NB4 (cell line): ENCODE data around the gene CPE.

Source experiments
- MYC ChIP-seq: IDR thresholded peaks from 2 replicates; pipeline ENCODE4 v1.6.1; 2011; ENCODE audit warnings: low read depth, low read length
- POLR2A ChIP-seq: IDR thresholded peaks from 2 replicates; pipeline ENCODE4 v1.6.1; 2011; ENCODE audit warnings: mild to moderate bottlenecking; ENCODE audit not compliant: insufficient read length; ENCODE audit errors: extremely low read depth
- TF ChIP-seq, protein P1 (sequence below): IDR thresholded peaks from one replicate; pipeline ENCODE4 v1.5.1; 2012; ENCODE audit warnings: low read depth, low read length
- TF ChIP-seq, protein P2 (sequence below): IDR thresholded peaks from 2 replicates; pipeline ENCODE4 v1.6.1; 2011; ENCODE audit warnings: low read depth, low read length

DNA sequence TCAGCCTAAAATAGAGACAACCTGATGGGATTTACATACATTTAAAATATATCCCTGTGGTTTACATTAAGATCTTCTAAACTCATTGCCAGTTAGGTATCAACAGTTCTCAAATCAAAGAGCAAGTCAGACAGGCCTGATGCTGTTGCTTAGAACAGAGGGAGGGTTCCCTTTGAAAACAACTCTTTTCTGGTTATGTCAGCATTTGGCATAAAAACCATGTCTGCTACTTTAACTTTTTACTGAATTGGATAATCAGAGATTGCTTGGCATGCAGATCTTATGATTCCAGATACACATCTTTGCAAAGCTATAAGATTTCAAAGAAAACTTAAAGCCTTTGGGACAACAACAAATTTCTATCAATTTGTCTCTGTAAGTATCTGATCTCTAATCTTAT is 140.8 kb downstream of the CPE start:
- no peak for TF ChIP-seq POLR2A
- TF ChIP-seq, protein P1, sequence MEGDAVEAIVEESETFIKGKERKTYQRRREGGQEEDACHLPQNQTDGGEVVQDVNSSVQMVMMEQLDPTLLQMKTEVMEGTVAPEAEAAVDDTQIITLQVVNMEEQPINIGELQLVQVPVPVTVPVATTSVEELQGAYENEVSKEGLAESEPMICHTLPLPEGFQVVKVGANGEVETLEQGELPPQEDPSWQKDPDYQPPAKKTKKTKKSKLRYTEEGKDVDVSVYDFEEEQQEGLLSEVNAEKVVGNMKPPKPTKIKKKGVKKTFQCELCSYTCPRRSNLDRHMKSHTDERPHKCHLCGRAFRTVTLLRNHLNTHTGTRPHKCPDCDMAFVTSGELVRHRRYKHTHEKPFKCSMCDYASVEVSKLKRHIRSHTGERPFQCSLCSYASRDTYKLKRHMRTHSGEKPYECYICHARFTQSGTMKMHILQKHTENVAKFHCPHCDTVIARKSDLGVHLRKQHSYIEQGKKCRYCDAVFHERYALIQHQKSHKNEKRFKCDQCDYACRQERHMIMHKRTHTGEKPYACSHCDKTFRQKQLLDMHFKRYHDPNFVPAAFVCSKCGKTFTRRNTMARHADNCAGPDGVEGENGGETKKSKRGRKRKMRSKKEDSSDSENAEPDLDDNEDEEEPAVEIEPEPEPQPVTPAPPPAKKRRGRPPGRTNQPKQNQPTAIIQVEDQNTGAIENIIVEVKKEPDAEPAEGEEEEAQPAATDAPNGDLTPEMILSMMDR: no peak
- TF ChIP-seq, protein P2, sequence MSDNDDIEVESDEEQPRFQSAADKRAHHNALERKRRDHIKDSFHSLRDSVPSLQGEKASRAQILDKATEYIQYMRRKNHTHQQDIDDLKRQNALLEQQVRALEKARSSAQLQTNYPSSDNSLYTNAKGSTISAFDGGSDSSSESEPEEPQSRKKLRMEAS: no peak
- TF ChIP-seq MYC: no peak
